CMK (cell line): ENCODE data around the gene ZMIZ1.

Experiments
- DNase-seq: peaks from one replicate; pipeline ENCODE4 v3.0.0-alpha.2; 2010; ENCODE audit warnings: low read depth

Gene ZMIZ1

GRCh38 chr10:79082631-79083596 lies 14.1 kb downstream of the ZMIZ1 start:
- peak; percentile 76 for DNase-seq

- DNase-seq, result peak; percentile 86
These were observed 15.5 kb downstream of the ZMIZ1 start for GRCh38 chr10:79084012-79084971.

- DNase-seq, result no peak
These were observed 16.3 kb downstream of the ZMIZ1 start for GRCh38 chr10:79084972-79085597.

GRCh38 chr10:79086822-79087221 lies 18.1 kb downstream of the ZMIZ1 start:
- DNase-seq, result no peak

- DNase-seq, result no peak
These were observed 19.0 kb downstream of the ZMIZ1 start for GRCh38 chr10:79087721-79088120.

GRCh38 chr10:79088176-79088575 lies 19.4 kb downstream of the ZMIZ1 start:
- DNase-seq, result no peak

- DNase-seq, result no peak
These were observed 20.0 kb downstream of the ZMIZ1 start for GRCh38 chr10:79088613-79089355.

- no peak for DNase-seq
These were observed 20.9 kb downstream of the ZMIZ1 start for GRCh38 chr10:79089632-79090031.

- no peak for DNase-seq
These were observed 21.5 kb downstream of the ZMIZ1 start for GRCh38 chr10:79090134-79090803.

- DNase-seq, result peak; percentile 70
These were observed 23.6 kb downstream of the ZMIZ1 start for GRCh38 chr10:79092292-79092896.

GRCh38 chr10:79093658-79094411 lies 25.1 kb downstream of the ZMIZ1 start:
- DNase-seq, result peak; percentile 93

- no peak for DNase-seq
These were observed 25.8 kb downstream of the ZMIZ1 start for GRCh38 chr10:79094412-79095175.

GRCh38 chr10:79095316-79095715 lies 26.6 kb downstream of the ZMIZ1 start:
- no peak for DNase-seq

- DNase-seq, result no peak
These were observed 27.7 kb downstream of the ZMIZ1 start for GRCh38 chr10:79096514-79096913.

- no peak for DNase-seq
These were observed 28.5 kb downstream of the ZMIZ1 start for GRCh38 chr10:79097021-79097872.

- DNase-seq, result no peak
These were observed 29.3 kb downstream of the ZMIZ1 start for GRCh38 chr10:79098061-79098460.

- DNase-seq, result no peak
These were observed 29.8 kb downstream of the ZMIZ1 start for GRCh38 chr10:79098596-79099015.

GRCh38 chr10:79099898-79100448 lies 31.2 kb downstream of the ZMIZ1 start:
- no peak for DNase-seq
